H1 (cell line): ENCODE measurements around the gene SLC30A7. TPM values are rescaled to one million over a fixed set of nuclear protein-coding genes. Genes with fewer than 3 reads are reported as not detected.

ENCODE experiments used
- CTCF ChIA-PET: fragments of 300-600 bp; sonication (Branson Sonifier 250); formaldehyde crosslinking; loops from one replicate; lab custom pipeline; 2021; ENCODE audit not compliant: partially characterized antibody; lab: Charles Lee
- POLR2A ChIA-PET: fragments of 300-600 bp; sonication (Branson Sonifier 250); formaldehyde crosslinking; loops from one replicate; lab custom pipeline; 2021; ENCODE audit warnings: inconsistent platforms; ENCODE audit not compliant: partially characterized antibody; lab: Charles Lee
- DNase-seq, 2 experiments: peaks; one replicate each; pipeline versions ENCODE4 v3.0.0 to v3.0.0-alpha.2; 2010 to 2022; ENCODE audit warnings: low spot score in 2 of 2, low read depth in 1 of 2, mixed read lengths in 1 of 2
- FAIRE-seq: peaks from 2 replicates; lab custom pipeline; 2011; peaks lifted over from hg19 to GRCh38; lab: Jason Lieb, UNC
- H2AFZ ChIP-seq: 2 replicates; pipeline ENCODE4 v1.8.1; 2012; ENCODE audit warnings: low read length, inconsistent platforms
- H2AK5ac ChIP-seq: 2 replicates; pipeline ENCODE4 v1.6.1; 2013; ENCODE audit warnings: low read depth, low read length
- H2BK120ac ChIP-seq: replicated peaks from 2 replicates; pipeline ENCODE3; 2013; ENCODE audit warnings: low read depth, low read length, inconsistent platforms
- H2BK12ac ChIP-seq: 2 replicates; pipeline ENCODE4 v1.6.1; 2013; ENCODE audit warnings: low read depth, low read length
- H2BK15ac ChIP-seq: 2 replicates; pipeline ENCODE4 v1.6.1; 2013; ENCODE audit warnings: low read length
- H2BK20ac ChIP-seq: 2 replicates; pipeline ENCODE4 v1.6.1; 2013; ENCODE audit warnings: low read length
- H2BK5ac ChIP-seq: 2 replicates; pipeline ENCODE4 v1.6.1; 2013; ENCODE audit warnings: low read depth, low read length
- H3K14ac ChIP-seq: 2 replicates; pipeline ENCODE4 v1.6.1; 2013; ENCODE audit warnings: inconsistent platforms; ENCODE audit not compliant: insufficient read length
- H3K18ac ChIP-seq: 2 replicates; pipeline ENCODE4 v1.6.1; 2013; ENCODE audit warnings: low read length; ENCODE audit errors: extremely low read depth
- H3K23ac ChIP-seq: 2 replicates; pipeline ENCODE4 v1.6.1; 2013; ENCODE audit warnings: inconsistent platforms; ENCODE audit not compliant: insufficient read length
- H3K23me2 ChIP-seq: 2 replicates; pipeline ENCODE4 v1.6.1; 2013; ENCODE audit warnings: low read depth, low read length
- H3K27ac ChIP-seq: 2 replicates; pipeline ENCODE4 v1.6.1; 2011; ENCODE audit warnings: low read depth, low read length, inconsistent platforms
- H3K27me3 ChIP-seq, 4 experiments: replicated peaks in 1 of 4; 1 replicate in 1 of 4; 2 replicates in 3 of 4; pipeline versions ENCODE4 v1.6.1 to v1.8.1; 2011 to 2013; ENCODE audit warnings: low read length in 3 of 4, mild to moderate bottlenecking in 3 of 4, inconsistent platforms in 2 of 4, mixed read lengths in 2 of 4, moderate library complexity in 1 of 4; ENCODE audit not compliant: control insufficient read depth in 3 of 4, insufficient read depth in 3 of 4; ENCODE audit errors: extremely low read depth in 1 of 4
- H3K36me3 ChIP-seq, 4 experiments: 2 replicates each; pipeline versions ENCODE4 v1.6.1 to v1.8.1; 2011 to 2013; ENCODE audit warnings: mild to moderate bottlenecking in 4 of 4, low read length in 3 of 4, moderate library complexity in 2 of 4, control low read depth in 1 of 4, inconsistent platforms in 1 of 4; ENCODE audit not compliant: insufficient read depth in 4 of 4, control insufficient read depth in 2 of 4
- H3K4ac ChIP-seq: replicated peaks from 2 replicates; pipeline ENCODE3; 2013; ENCODE audit warnings: low read length, low read depth, mixed read lengths, inconsistent platforms; ENCODE audit not compliant: insufficient read length
- H3K4me1 ChIP-seq, 4 experiments: replicated peaks in 1 of 4; 1 replicate in 1 of 4; 2 replicates in 3 of 4; pipeline versions ENCODE4 v1.6.1 to v1.8.1; 2011 to 2013; ENCODE audit warnings: low read length in 3 of 4, inconsistent platforms in 2 of 4, mixed read lengths in 1 of 4; ENCODE audit not compliant: insufficient read depth in 4 of 4, control insufficient read depth in 3 of 4
- H3K4me2 ChIP-seq, 2 experiments: 2 replicates each; pipeline versions ENCODE4 v1.6.1 to v1.8.1; 2011 to 2013; ENCODE audit warnings: low read depth in 2 of 2, low read length in 2 of 2, control low read depth in 1 of 2, inconsistent platforms in 1 of 2, mild to moderate bottlenecking in 1 of 2; ENCODE audit not compliant: insufficient read depth in 1 of 2
- H3K4me3 ChIP-seq, 4 experiments: fragments of 200-600, 300-600 bp in 1 of 4; sonication (generic), shearing (Covaris generic), sonication (Bioruptor Twin) in 1 of 4; 2 replicates each; pipeline versions ENCODE4 v1.5.1 to v1.8.1; 2011 to 2016; ENCODE audit warnings: low read length in 4 of 4, low read depth in 3 of 4, control low read depth in 2 of 4, inconsistent platforms in 2 of 4, mild to moderate bottlenecking in 2 of 4, mixed read lengths in 1 of 4, moderate library complexity in 1 of 4; ENCODE audit not compliant: insufficient read depth in 2 of 4; ENCODE audit errors: extremely low read depth in 1 of 4
- H3K56ac ChIP-seq: replicated peaks from 2 replicates; pipeline ENCODE3; 2013; ENCODE audit warnings: low read depth, mild to moderate bottlenecking, mixed read lengths, low read length, inconsistent platforms; ENCODE audit not compliant: insufficient read length
- H3K79me1 ChIP-seq: 2 replicates; pipeline ENCODE4 v1.6.1; 2013; ENCODE audit warnings: low read depth, low read length, control low read depth
- H3K79me2 ChIP-seq, 2 experiments: 2 replicates each; pipeline versions ENCODE4 v1.6.1 to v1.8.1; 2012 to 2013; ENCODE audit warnings: low read length in 2 of 2, mild to moderate bottlenecking in 2 of 2, inconsistent platforms in 1 of 2; ENCODE audit not compliant: insufficient read depth in 2 of 2, control insufficient read depth in 1 of 2
- H3K9ac ChIP-seq, 4 experiments: replicated peaks in 1 of 4; 1 replicate in 1 of 4; 2 replicates in 3 of 4; pipeline versions ENCODE4 v1.6.1 to v1.8.1; 2011 to 2013; ENCODE audit warnings: low read depth in 3 of 4, low read length in 3 of 4, control low read depth in 2 of 4, mild to moderate bottlenecking in 2 of 4, moderate library complexity in 2 of 4, inconsistent platforms in 1 of 4; ENCODE audit errors: extremely low read depth in 1 of 4
- H3K9me3 ChIP-seq, 2 experiments: 2 replicates each; pipeline versions ENCODE4 v1.6.1 to v1.8.1; 2012 to 2013; ENCODE audit warnings: mild to moderate bottlenecking in 2 of 2, moderate library complexity in 2 of 2, control low read depth in 1 of 2, inconsistent platforms in 1 of 2, low read depth in 1 of 2, low read length in 1 of 2, mixed read lengths in 1 of 2; ENCODE audit not compliant: insufficient read depth in 2 of 2
- H4K20me1 ChIP-seq, 2 experiments: replicated peaks in 1 of 2; 2 replicates each; pipeline versions ENCODE3 to v1.8.1; 2011 to 2013; ENCODE audit warnings: inconsistent platforms in 2 of 2, low read length in 2 of 2, mild to moderate bottlenecking in 1 of 2; ENCODE audit not compliant: insufficient read depth in 2 of 2, control insufficient read depth in 1 of 2
- H4K5ac ChIP-seq: 2 replicates; pipeline ENCODE4 v1.6.1; 2013; ENCODE audit warnings: low read length, low read depth, mixed read lengths, inconsistent platforms; ENCODE audit not compliant: insufficient read length
- H4K8ac ChIP-seq: 2 replicates; pipeline ENCODE4 v1.8.0; 2013; ENCODE audit warnings: mild to moderate bottlenecking, moderate library complexity, low read length, inconsistent platforms; ENCODE audit not compliant: insufficient read depth; ENCODE audit errors: extremely low read depth
- H4K91ac ChIP-seq: replicated peaks from 2 replicates; pipeline ENCODE3; 2013; ENCODE audit warnings: low read length, mixed read lengths, inconsistent platforms; ENCODE audit not compliant: insufficient read length
- ATF2 ChIP-seq: IDR thresholded peaks from 2 replicates; pipeline ENCODE4 v1.6.1; 2012; ENCODE audit warnings: low read length, inconsistent platforms
- EP300 ChIP-seq, 2 experiments: IDR thresholded peaks; 1 replicate in 1 of 2; 2 replicates in 1 of 2; pipeline ENCODE4 v1.6.1; 2011 to 2012; ENCODE audit warnings: low read depth in 2 of 2, low read length in 2 of 2, mild to moderate bottlenecking in 2 of 2, borderline replicate concordance in 1 of 2, inconsistent platforms in 1 of 2, moderate library complexity in 1 of 2
- KDM4A ChIP-seq: IDR thresholded peaks from one replicate; pipeline ENCODE4 v1.7.1; 2012; ENCODE audit warnings: low read depth, mild to moderate bottlenecking, moderate library complexity, low read length, inconsistent platforms; ENCODE audit not compliant: severe bottlenecking
- KDM5A ChIP-seq: fragments of 200-600 bp; IDR thresholded peaks from 2 replicates; pipeline ENCODE4 v1.7.1; 2012; ENCODE audit warnings: mild to moderate bottlenecking, low read length, inconsistent platforms, mixed read lengths
- RFX5 ChIP-seq: IDR thresholded peaks from 2 replicates; pipeline ENCODE4 v1.6.1; 2011; ENCODE audit warnings: low read depth, low read length, improper control_type of control experiment, borderline replicate concordance
- SP2 ChIP-seq: IDR thresholded peaks from 2 replicates; pipeline ENCODE4 v1.6.1; 2012; ENCODE audit warnings: mild to moderate bottlenecking, low read length, inconsistent platforms
- TBP ChIP-seq: IDR thresholded peaks from 2 replicates; pipeline ENCODE4 v1.6.1; 2011; ENCODE audit warnings: low read depth, low read length, improper control_type of control experiment
- WGBS, 2 experiments: shearing (Covaris generic) in 1 of 2; methylation state at CpG; one replicate each; pipeline versions ENCODE4 v1.1.6 to v1.1.7; 2013 to 2015; ENCODE audit warnings: low lambda C conversion rate in 2 of 2, mixed read lengths in 2 of 2, inconsistent platforms in 1 of 2, low coverage in 1 of 2, missing lambda C conversion rate in 1 of 2; ENCODE audit not compliant: insufficient replicate concordance in 2 of 2, insufficient coverage in 1 of 2, insufficient read length in 1 of 2; ENCODE audit errors: extremely low coverage in 1 of 2, missing lambda C conversion rate in 1 of 2; 5-methylcytosine and 5-hydroxymethylcytosine counted together
- polyA plus RNA-seq, 7 experiments: library from polyadenylated mRNA; depleted of rRNA in 3 of 7; stranded (reverse) in 5 of 7; unstranded in 2 of 7; fragments of >200 nt in 5 of 7; fragments of 200-250 nt in 2 of 7; gene quantifications; 1 replicate in 5 of 7; 2 replicates in 1 of 7; 4 replicates in 1 of 7; pipeline versions ENCODE4 v1.2.1 to v1.2.3, GENCODE V29; 2011 to 2013; ENCODE audit warnings: missing spikeins in 2 of 7, mixed read lengths in 2 of 7
- total RNA-seq: library from RNA; stranded (reverse); fragmentation: NEBNext Ultra II Directional; extraction: Animal tissue kit (Norgen Biotek cat#: 25700); gene quantifications from 2 replicates; pipeline ENCODE4 v1.2.1, GENCODE V29; 2021

The SLC30A7 gene
- total and polyA plus RNA-seq, 2 of the 8 experiments (the other 6 are each of a cell fraction or from before 2014, with no cell fraction given) = 5.5 to 22.1 TPM

- Histone ChIP-seq H3K14ac (no peak overlapping the region), H3K27me3 (no peaks in the 10 kb centered on the region), H4K20me1 (no peaks in the 10 kb centered on the region), H3K79me2 (no peaks in the 10 kb centered on the region), H3K4me1 (peaks cover 0 to 2% (median 0%) of the 10 kb centered on the region in 4 experiments; a peak in 1 of 7 replicates), H3K9me3 (no peaks in the 10 kb centered on the region), H3K9ac (no peak overlapping the region), H3K36me3 (peaks cover 0 to 18% (median 4%) of the 10 kb centered on the region in 4 experiments; a peak in 2 of 8 replicates), H4K91ac (no peak overlapping the region), H3K23me2 (no peaks in the 10 kb centered on the region), H2BK5ac (no peak overlapping the region), H3K79me1 (no peaks in the 10 kb centered on the region), H4K5ac (no peak overlapping the region), H2BK15ac (no peak overlapping the region), H3K18ac (no peak overlapping the region), H3K4me3 (no peak overlapping the region), H3K27ac (no peak overlapping the region), H3K4me2 (no peak overlapping the region), H3K56ac (no peak overlapping the region), H2BK20ac (no peak overlapping the region), H4K8ac (no peak overlapping the region), H2AK5ac (no peak overlapping the region), H3K4ac (no peak overlapping the region), H2BK120ac (no peak overlapping the region), H2AFZ (no peak overlapping the region), H2BK12ac (no peak overlapping the region), H3K23ac (no peak overlapping the region)
- ChIA-PET CTCF (no interaction called here), POLR2A (no interaction called here)
- no peak for FAIRE-seq
- WGBS, 2 experiments = 95% methylated on average over 2 of the region's 2 CpGs; no CpG with 5 or more reads in 1 of the 2 experiments
- TF ChIP-seq TBP (no peak), RFX5 (no peak), EP300 (IDR thresholded peaks at IDR 0.05; ENCODE audit: borderline replicate concordance in 1 of 2, low read depth in 2 of 2, low read length in 2 of 2) (no peak), KDM4A (no peak), KDM5A (no peak), ATF2 (no peak), SP2 (no peak)
- DNase-seq = no peak
Measured at GRCh38 chr1:100979631-100980030, 83.7 kb downstream of the SLC30A7 start.
